Central memory CD8-positive, alpha-beta T cell (primary cell): ENCODE results near the gene DTWD2.
"Not testable (repeated sequence)": the region's sequence is repeated elsewhere in the genome, so short reads cannot be mapped to it uniquely, and the experiment has no call there.

Source experiments
- ATAC-seq: fragments of 150-1000 bp; cut with Tn5 transposase; replicated peaks from 2 replicates; pipeline ENCODE4 v1.10.0; 2022; ENCODE audit warnings: mild to moderate bottlenecking, moderate FRiP score, moderate number of reproducible peaks; ENCODE audit not compliant: poor library complexity, severe bottlenecking; ENCODE audit errors: extremely low read depth
- DNase-seq, 2 donors: peaks; one replicate each; pipeline ENCODE4 v3.0.0; 2021; ENCODE audit warnings: low spot score in 2 of 2
- H3K27ac Mint-ChIP-seq: one replicate; pipeline ENCODE4 v1.8.0; 2022; ENCODE audit warnings: low read depth, mild to moderate bottlenecking, moderate library complexity, mixed read lengths
- H3K27me3 Mint-ChIP-seq: one replicate; pipeline ENCODE4 v1.8.0; 2022; ENCODE audit warnings: mixed read lengths
- H3K36me3 Mint-ChIP-seq: one replicate; pipeline ENCODE4 v1.8.0; 2022; ENCODE audit warnings: mild to moderate bottlenecking, moderate library complexity, mixed read lengths; ENCODE audit not compliant: insufficient read depth
- H3K4me1 Mint-ChIP-seq: one replicate; pipeline ENCODE4 v1.8.0; 2022; ENCODE audit warnings: mixed read lengths
- H3K4me3 Mint-ChIP-seq: one replicate; pipeline ENCODE4 v1.8.0; 2022; ENCODE audit warnings: mild to moderate bottlenecking, moderate library complexity, mixed read lengths
- H3K9me3 Mint-ChIP-seq: one replicate; pipeline ENCODE4 v1.8.0; 2022; ENCODE audit warnings: mixed read lengths

DTWD2 gene

DNA sequence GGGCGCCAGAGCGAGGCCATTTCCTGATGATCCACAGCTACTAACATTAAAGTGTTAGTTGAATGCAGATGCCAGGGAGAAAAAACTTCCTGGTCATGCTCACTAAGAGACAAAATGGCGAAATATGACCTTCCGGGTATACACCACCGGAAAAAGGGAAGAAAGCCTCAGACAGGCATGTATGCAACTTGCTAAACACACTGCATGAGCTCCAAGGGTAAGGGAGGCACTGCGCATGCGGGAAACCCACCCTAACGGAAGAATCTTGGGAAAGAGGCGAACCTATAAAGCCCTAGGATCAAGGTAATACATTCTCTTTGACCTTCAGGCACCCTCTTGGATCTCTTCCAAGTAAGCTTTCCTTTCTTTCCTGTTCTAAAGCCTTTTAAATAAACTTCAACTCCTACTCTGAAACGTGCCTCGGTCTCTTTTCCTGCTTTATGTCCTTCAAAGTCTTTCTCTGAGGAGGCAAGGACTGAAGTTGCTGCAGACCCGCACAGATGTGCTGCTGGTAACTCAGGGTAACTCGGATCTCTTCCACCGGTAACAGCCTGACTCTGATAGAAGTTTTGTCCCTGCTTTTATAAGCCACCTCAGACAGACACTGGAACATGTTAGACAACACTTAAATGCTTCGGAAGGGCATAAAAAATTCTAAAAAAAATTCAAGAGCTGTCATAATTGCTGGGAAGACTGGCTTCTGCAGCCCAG lies 64.9 kb downstream of the DTWD2 start:
- Mint-ChIP-seq H3K4me3 (no peak overlapping the region), H3K27me3 (no peaks in the 10 kb centered on the region), H3K9me3 (no peaks in the 10 kb centered on the region), H3K27ac (no peak overlapping the region), H3K4me1 (no peaks in the 10 kb centered on the region), H3K36me3 (peaks cover 3% of the 10 kb centered on the region)
- DNase-seq, result no peak
- ATAC-seq, result no peak

GRCh38 chr5:118921866-118922265 lies 66.5 kb downstream of the DTWD2 start:
- ATAC-seq, result no peak
- no peaks in the 10 kb centered on the region for H3K9me3 Mint-ChIP-seq
- H3K36me3 Mint-ChIP-seq, result peaks cover 3% of the 10 kb centered on the region
- H3K4me1 Mint-ChIP-seq, result no peaks in the 10 kb centered on the region
- no peak for DNase-seq
- H3K4me3 Mint-ChIP-seq, result no peak overlapping the region
- H3K27ac Mint-ChIP-seq, result no peak overlapping the region
- no peaks in the 10 kb centered on the region for H3K27me3 Mint-ChIP-seq

GRCh38 chr5:118919016-118919415 lies 69.3 kb downstream of the DTWD2 start:
- no peak for DNase-seq
- Mint-ChIP-seq H3K9me3 (no peaks in the 10 kb centered on the region), H3K4me1 (no peaks in the 10 kb centered on the region), H3K36me3 (no peaks in the 10 kb centered on the region), H3K27ac (no peak overlapping the region), H3K27me3 (no peaks in the 10 kb centered on the region), H3K4me3 (no peak overlapping the region)
- ATAC-seq, result no peak

DNA sequence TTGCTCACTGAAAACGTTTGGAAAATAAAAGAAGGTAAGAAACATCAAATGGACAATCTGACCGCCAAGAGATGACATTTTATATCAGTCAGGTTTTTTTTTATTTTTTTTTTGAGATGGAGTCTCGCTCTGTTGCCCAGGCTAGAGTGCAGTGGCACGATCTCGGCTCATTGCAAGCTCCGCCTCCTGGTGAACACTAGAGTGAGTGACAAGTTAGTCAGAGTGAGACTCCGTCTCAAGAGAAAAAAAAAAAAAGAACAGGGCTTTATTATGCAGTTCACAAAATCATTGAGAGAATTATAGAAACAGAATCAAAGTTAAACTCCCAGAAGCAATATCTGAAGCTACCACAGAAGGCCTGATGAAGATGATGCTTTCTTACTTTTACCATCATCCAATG lies 70.1 kb downstream of the DTWD2 start:
- no peak for DNase-seq
- H3K36me3 Mint-ChIP-seq, result no peaks in the 10 kb centered on the region
- no peaks in the 10 kb centered on the region for H3K9me3 Mint-ChIP-seq
- no peak overlapping the region for H3K27ac Mint-ChIP-seq
- no peaks in the 10 kb centered on the region for H3K27me3 Mint-ChIP-seq
- ATAC-seq, result no peak
- no peak overlapping the region for H3K4me3 Mint-ChIP-seq
- no peaks in the 10 kb centered on the region for H3K4me1 Mint-ChIP-seq

- not testable (repeated sequence) for H3K36me3 Mint-ChIP-seq, H3K27ac Mint-ChIP-seq, H3K27me3 Mint-ChIP-seq, H3K9me3 Mint-ChIP-seq, H3K4me1 Mint-ChIP-seq, ATAC-seq, H3K4me3 Mint-ChIP-seq, DNase-seq
These were observed 80.8 kb downstream of the DTWD2 start for GRCh38 chr5:118907536-118907935.

DNA sequence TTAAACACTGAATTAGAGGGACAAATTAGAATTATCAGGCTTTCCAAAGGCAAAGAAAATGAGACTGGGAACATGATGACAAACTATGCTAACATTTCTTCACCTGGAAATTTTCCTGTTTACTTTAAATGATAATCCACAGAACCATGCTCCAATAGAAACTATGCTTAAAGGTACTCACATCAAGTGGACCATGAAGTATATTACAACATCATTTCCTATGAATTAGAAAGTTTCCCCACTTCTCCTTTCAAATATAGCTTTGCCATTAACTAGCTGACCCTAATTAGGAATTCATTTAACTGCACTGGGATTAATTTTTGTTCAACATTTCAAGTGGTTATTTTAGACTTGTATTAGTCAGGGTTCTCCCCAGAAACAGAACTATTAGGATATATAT lies 81.4 kb downstream of the DTWD2 start:
- H3K9me3 Mint-ChIP-seq, result no peaks in the 10 kb centered on the region
- H3K36me3 Mint-ChIP-seq, result no peaks in the 10 kb centered on the region
- H3K27ac Mint-ChIP-seq, result no peak overlapping the region
- ATAC-seq, result no peak
- H3K4me1 Mint-ChIP-seq, result no peaks in the 10 kb centered on the region
- H3K27me3 Mint-ChIP-seq, result no peaks in the 10 kb centered on the region
- DNase-seq, result no peak
- no peak overlapping the region for H3K4me3 Mint-ChIP-seq

GRCh38 chr5:118905196-118905595 lies 83.2 kb downstream of the DTWD2 start:
- H3K4me1 Mint-ChIP-seq, result no peaks in the 10 kb centered on the region
- ATAC-seq, result no peak
- no peaks in the 10 kb centered on the region for H3K9me3 Mint-ChIP-seq
- no peak for DNase-seq
- no peak overlapping the region for H3K27ac Mint-ChIP-seq
- no peaks in the 10 kb centered on the region for H3K36me3 Mint-ChIP-seq
- H3K27me3 Mint-ChIP-seq, result no peaks in the 10 kb centered on the region
- no peak overlapping the region for H3K4me3 Mint-ChIP-seq

DNA sequence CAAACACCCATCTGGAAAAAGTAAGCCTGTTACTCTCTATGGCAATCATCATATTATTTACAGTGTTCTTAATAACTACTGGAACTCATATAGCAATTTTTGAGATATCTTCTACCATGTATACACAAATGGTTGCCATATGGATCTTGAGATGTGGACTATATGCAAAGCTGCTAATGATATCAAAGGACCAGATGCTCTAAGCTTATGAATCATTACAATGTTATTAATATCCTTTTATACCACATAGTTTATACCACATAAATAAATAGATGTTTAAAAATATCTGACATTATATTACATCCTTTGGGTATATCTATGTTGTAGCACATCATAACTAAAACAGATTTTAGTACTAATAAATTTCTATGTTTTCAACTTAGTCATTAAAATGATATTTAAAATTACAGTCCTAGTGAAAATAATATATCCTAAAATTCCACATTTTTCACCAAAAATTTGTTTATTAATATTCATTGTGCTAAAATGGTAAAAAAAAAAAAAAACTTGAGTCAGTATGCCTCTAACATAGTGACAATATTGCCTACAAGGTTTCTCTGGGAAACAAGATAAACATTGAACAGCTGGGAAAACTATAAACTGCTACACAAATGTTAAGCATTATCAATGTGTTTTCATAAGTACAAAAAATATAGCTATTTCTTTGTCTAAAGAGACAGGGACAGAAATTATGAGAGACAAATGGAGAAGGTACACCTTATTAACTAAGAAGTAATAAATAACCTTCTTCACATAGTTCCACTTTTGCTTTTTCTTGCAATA lies 85.5 kb downstream of the DTWD2 start:
- ATAC-seq, result no peak

DNA sequence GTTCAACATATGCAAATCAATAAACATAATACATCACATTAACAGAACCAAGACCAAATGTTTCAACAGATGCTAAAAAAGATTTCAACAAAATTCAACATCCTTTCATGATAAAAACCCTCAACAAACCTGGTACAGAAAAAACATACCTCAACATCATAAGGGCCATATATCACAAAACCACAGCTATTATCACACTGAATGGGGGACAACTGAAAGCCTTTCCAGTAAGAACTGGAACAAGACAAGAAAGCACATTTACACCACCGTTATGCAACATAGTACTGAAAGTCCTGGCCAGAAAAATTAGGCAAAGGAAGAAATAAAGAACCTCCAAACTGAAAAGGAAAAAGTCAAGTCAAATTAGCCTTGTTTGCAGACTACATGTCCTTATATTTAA lies 93.6 kb downstream of the DTWD2 start:
- Mint-ChIP-seq H3K27me3 (no peaks in the 10 kb centered on the region), H3K9me3 (no peaks in the 10 kb centered on the region), H3K4me3 (no peak overlapping the region), H3K4me1 (no peaks in the 10 kb centered on the region), H3K36me3 (no peaks in the 10 kb centered on the region), H3K27ac (no peak overlapping the region)
- DNase-seq, result no peak
- ATAC-seq, result no peak

More for the DNA sequence above, 85.5 kb downstream of the DTWD2 start:
- Mint-ChIP-seq H3K27ac (no peak overlapping the region), H3K4me3 (no peak overlapping the region), H3K9me3 (no peaks in the 10 kb centered on the region), H3K4me1 (no peaks in the 10 kb centered on the region), H3K36me3 (no peaks in the 10 kb centered on the region), H3K27me3 (no peaks in the 10 kb centered on the region)
- no peak for DNase-seq

- H3K36me3 Mint-ChIP-seq, result no peaks in the 10 kb centered on the region
- no peak for DNase-seq
- H3K9me3 Mint-ChIP-seq, result no peaks in the 10 kb centered on the region
- H3K27ac Mint-ChIP-seq, result no peak overlapping the region
- no peaks in the 10 kb centered on the region for H3K27me3 Mint-ChIP-seq
- no peaks in the 10 kb centered on the region for H3K4me1 Mint-ChIP-seq
- H3K4me3 Mint-ChIP-seq, result no peak overlapping the region
- no peak for ATAC-seq
These were observed 97.1 kb downstream of the DTWD2 start for GRCh38 chr5:118891252-118891651.

DNA sequence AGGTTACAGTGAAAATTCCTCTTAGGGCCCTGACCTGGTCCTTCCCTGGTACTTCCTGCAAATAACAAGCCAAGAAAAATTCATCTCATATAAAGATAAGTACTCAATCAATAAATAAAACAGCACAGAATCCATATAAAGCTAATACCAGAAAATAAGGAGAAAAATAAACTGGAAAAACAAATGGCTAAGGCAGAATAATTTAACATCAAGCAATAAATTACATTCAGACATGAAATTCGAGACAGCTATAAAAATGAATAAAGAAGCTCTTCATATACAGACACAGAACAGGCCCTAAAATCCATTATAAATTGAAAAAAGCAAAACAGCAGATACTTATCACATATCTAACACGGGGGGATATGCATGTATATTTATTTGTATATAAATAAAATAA lies 99.2 kb downstream of the DTWD2 start:
- no peaks in the 10 kb centered on the region for H3K9me3 Mint-ChIP-seq
- no peak overlapping the region for H3K27ac Mint-ChIP-seq
- H3K4me3 Mint-ChIP-seq, result no peak overlapping the region
- ATAC-seq (no peak), DNase-seq (no peak)
- H3K4me1 Mint-ChIP-seq, result no peaks in the 10 kb centered on the region
- no peaks in the 10 kb centered on the region for H3K36me3 Mint-ChIP-seq
- H3K27me3 Mint-ChIP-seq, result no peaks in the 10 kb centered on the region

DNA sequence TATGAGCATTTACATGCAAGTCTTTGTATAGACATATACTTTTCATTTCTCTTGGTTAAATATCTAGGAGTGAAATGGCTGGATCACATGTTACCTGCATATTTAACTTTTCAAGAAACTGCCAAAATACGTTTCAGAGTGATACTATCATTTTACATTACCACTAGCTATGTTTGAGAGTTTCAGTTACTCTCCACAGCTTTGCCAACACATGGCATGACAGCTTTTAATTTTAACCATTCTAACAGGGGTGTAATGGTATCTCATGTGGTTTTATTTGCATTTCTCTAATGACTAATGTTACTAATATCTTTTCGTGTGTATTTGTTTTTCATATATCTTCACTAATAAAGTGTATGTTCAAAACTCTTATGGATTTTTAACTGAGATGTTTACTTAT lies 99.8 kb downstream of the DTWD2 start:
- Mint-ChIP-seq H3K9me3 (no peaks in the 10 kb centered on the region), H3K4me3 (no peak overlapping the region), H3K36me3 (no peaks in the 10 kb centered on the region), H3K27ac (no peak overlapping the region), H3K27me3 (no peaks in the 10 kb centered on the region), H3K4me1 (no peaks in the 10 kb centered on the region)
- ATAC-seq (no peak), DNase-seq (no peak)

DNA sequence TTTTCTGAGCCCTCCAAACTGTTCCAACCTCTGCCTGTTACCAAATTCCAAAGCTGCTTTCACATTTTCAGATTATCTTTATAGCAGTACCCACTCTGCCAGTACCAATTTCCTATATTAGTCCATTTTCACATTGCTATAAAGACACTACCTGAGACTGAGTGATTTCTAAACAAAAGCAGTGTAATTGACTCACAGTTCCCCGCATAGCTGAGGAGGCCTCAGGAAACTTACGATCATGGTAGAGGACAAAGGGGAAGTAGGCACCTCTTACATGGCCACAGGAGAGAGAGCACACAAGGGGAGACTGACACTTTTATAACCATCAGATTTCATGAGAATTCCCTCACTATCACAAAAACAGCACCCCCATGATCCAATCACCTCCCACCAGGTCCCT lies 105.0 kb downstream of the DTWD2 start:
- no peak overlapping the region for H3K27ac Mint-ChIP-seq
- DNase-seq (no peak), ATAC-seq (no peak)
- H3K27me3 Mint-ChIP-seq, result no peaks in the 10 kb centered on the region
- H3K4me3 Mint-ChIP-seq, result no peak overlapping the region
- no peaks in the 10 kb centered on the region for H3K36me3 Mint-ChIP-seq
- peaks cover 5% of the 10 kb centered on the region for H3K9me3 Mint-ChIP-seq
- no peaks in the 10 kb centered on the region for H3K4me1 Mint-ChIP-seq
